Adipocyte (in vitro differentiated cells): ENCODE results near the gene SEC61A1.

Experiments
- DNase-seq: peaks from one replicate; pipeline ENCODE4 v3.0.0-alpha.2; 2015; ENCODE audit warnings: low read depth
- H3K27me3 ChIP-seq: replicated peaks from 2 replicates; pipeline ENCODE4 v1.7.0; 2013; ENCODE audit warnings: mild to moderate bottlenecking, low read length, moderate library complexity; ENCODE audit not compliant: control insufficient read depth, insufficient read depth
- H3K36me3 ChIP-seq: 2 replicates; pipeline ENCODE4 v1.7.0; 2013; ENCODE audit warnings: low read length, mild to moderate bottlenecking, moderate library complexity; ENCODE audit not compliant: control insufficient read depth, insufficient read depth, severe bottlenecking
- H3K4me1 ChIP-seq: 2 replicates; pipeline ENCODE4 v1.7.0; 2013; ENCODE audit warnings: mild to moderate bottlenecking, low read length, moderate library complexity; ENCODE audit not compliant: control insufficient read depth, insufficient read depth
- H3K4me3 ChIP-seq: 2 replicates; pipeline ENCODE4 v1.7.0; 2013; ENCODE audit warnings: mild to moderate bottlenecking, low read length, moderate library complexity
- H3K9ac ChIP-seq: 2 replicates; pipeline ENCODE4 v1.7.0; 2013; ENCODE audit warnings: mild to moderate bottlenecking, low read length, moderate library complexity
- H3K9me3 ChIP-seq: 2 replicates; pipeline ENCODE4 v1.7.0; 2013; ENCODE audit warnings: mild to moderate bottlenecking, low read length, moderate library complexity; ENCODE audit not compliant: control insufficient read depth

Gene SEC61A1

DNA sequence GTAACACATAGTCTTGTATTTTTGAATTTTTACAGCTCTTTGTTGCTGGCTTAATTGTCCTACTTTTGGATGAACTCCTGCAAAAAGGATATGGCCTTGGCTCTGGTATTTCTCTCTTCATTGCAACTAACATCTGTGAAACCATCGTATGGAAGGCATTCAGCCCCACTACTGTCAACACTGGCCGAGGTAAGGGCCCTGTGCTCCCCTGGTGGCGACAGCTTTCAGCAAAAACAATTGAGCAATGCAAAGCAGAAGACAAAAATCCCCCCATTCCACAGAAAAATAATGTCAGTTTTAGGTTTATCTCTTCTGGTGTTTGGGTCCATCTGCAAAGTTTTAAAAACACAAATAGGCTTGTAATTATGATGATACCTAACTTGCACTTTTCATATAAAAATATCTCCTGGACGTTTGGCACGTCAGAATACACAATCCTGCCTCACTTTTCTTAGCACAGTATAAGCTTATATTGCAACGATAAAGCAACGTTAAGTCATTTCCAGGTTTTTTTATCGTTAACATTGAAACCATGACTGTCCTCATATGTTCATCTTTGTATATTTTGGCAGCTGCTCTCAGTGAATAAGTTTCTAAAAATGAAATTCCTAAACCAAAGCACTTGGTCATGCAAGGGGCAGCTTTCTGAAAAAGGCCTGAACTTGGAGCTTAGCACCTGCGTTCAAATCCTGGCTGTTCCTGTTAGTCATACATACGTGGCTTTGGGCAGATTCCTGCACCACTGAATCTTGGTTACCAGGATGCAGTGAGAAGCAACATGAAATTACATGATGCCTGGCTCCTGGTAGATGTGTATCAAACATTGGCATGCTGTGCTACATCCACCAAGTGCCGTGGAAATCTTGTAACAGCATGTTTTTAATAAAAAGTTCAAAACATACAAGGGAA, 8.5 kb downstream of the SEC61A1 start:
- Histone ChIP-seq H3K9me3 (no peaks in the 10 kb centered on the region), H3K27me3 (no peaks in the 10 kb centered on the region), H3K4me1 (peaks cover 33% of the 10 kb centered on the region), H3K9ac (peak overlapping the region; percentile 22), H3K4me3 (no peak overlapping the region), H3K36me3 (peaks cover 97% of the 10 kb centered on the region)
- DNase-seq = peak; percentile 82

GRCh38 chr3:128062033-128062745, 10.0 kb downstream of the SEC61A1 start:
- DNase-seq = no peak
- peaks cover 98% of the 10 kb centered on the region for H3K36me3 ChIP-seq

DNA sequence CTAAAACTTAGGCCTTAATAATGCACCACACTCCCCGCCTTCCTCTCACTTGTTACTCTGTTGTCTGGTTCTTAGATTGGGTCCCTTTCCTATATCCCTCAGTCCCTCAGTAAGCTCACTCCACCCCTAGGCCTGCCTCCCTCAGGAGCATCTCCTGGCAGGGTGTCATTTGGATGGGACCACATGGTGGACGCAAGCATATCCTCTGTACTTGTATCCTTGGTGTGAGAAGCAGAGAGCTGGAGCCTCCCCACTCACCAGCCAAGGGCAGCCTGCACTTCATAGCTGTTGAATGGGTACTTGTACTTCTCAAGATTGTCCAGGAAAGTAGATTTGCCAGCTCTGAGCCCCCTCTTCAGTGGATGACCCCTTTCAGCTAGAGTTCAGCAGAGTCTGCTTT, 11.6 kb downstream of the SEC61A1 start:
- Histone ChIP-seq H3K9ac (no peak overlapping the region), H3K4me3 (no peak overlapping the region), H3K36me3 (peaks cover 99% of the 10 kb centered on the region)

More at GRCh38 chr3:128062033-128062745, 10.0 kb downstream of the SEC61A1 start:
- peaks cover 28% of the 10 kb centered on the region for H3K4me1 ChIP-seq
- H3K9ac ChIP-seq = no peak overlapping the region
- no peaks in the 10 kb centered on the region for H3K27me3 ChIP-seq
- H3K9me3 ChIP-seq = no peaks in the 10 kb centered on the region
- no peak overlapping the region for H3K4me3 ChIP-seq

DNA sequence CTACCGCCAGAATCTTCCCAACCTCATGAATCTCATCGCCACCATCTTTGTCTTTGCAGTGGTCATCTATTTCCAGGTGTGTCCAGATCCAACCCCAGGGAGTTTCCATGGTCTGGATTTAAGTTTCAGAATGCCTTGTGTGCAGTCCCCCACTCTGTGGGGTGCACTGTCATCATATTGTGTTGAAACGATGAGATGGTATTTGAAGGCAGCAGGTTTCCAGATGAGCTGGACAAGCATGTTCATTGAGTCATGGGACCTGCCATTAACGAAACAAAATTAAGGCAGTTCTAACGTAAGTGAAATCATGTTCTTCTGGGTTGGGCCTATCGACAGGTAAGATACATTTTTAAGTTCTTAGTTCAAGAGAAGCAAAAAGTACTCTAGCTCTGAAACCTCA, 12.7 kb downstream of the SEC61A1 start:
- peaks cover 99% of the 10 kb centered on the region for H3K36me3 ChIP-seq
- no peak overlapping the region for H3K4me3 ChIP-seq
- H3K9ac ChIP-seq = no peak overlapping the region
- H3K4me1 ChIP-seq = peaks cover 28% of the 10 kb centered on the region
- DNase-seq = no peak
- no peaks in the 10 kb centered on the region for H3K27me3 ChIP-seq
- no peaks in the 10 kb centered on the region for H3K9me3 ChIP-seq

More for the DNA sequence above, 11.6 kb downstream of the SEC61A1 start:
- no peaks in the 10 kb centered on the region for H3K9me3 ChIP-seq
- DNase-seq = no peak
- no peaks in the 10 kb centered on the region for H3K27me3 ChIP-seq
- peaks cover 28% of the 10 kb centered on the region for H3K4me1 ChIP-seq

GRCh38 chr3:128066114-128066513, 13.9 kb downstream of the SEC61A1 start:
- DNase-seq = peak; percentile 34
- Histone ChIP-seq H3K9ac (no peak overlapping the region), H3K36me3 (peaks cover 99% of the 10 kb centered on the region), H3K9me3 (no peaks in the 10 kb centered on the region), H3K27me3 (no peaks in the 10 kb centered on the region), H3K4me3 (no peak overlapping the region), H3K4me1 (peaks cover 23% of the 10 kb centered on the region)

DNA sequence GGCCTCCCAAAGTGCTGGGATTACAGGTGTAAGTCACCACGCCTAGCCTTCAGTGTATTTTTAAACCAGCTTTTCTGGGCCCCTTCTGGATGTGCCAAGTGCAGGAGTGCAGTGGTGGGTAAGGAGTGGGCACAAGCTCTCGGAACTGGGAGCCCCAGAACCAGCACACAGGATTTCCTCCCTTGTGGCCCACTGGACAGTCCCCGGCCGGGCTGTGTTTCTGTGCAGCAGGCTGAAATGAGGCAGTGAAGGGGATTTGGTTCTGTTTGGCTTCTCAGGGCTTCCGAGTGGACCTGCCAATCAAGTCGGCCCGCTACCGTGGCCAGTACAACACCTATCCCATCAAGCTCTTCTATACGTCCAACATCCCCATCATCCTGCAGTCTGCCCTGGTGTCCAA, 14.4 kb downstream of the SEC61A1 start:
- Histone ChIP-seq H3K9ac (no peak overlapping the region), H3K27me3 (no peaks in the 10 kb centered on the region), H3K4me3 (no peak overlapping the region), H3K4me1 (peaks cover 20% of the 10 kb centered on the region), H3K36me3 (peaks cover 99% of the 10 kb centered on the region), H3K9me3 (no peaks in the 10 kb centered on the region)
- DNase-seq = no peak

GRCh38 chr3:128067489-128067888, 15.3 kb downstream of the SEC61A1 start:
- Histone ChIP-seq H3K36me3 (peaks cover 99% of the 10 kb centered on the region), H3K9me3 (no peaks in the 10 kb centered on the region), H3K9ac (no peak overlapping the region), H3K4me1 (peaks cover 16% of the 10 kb centered on the region), H3K27me3 (no peaks in the 10 kb centered on the region), H3K4me3 (no peak overlapping the region)
- no peak for DNase-seq

GRCh38 chr3:128068156-128068620, 16.0 kb downstream of the SEC61A1 start:
- peak; percentile 63 for DNase-seq
- no peak overlapping the region for H3K4me3 ChIP-seq
- peaks cover 99% of the 10 kb centered on the region for H3K36me3 ChIP-seq
- H3K9ac ChIP-seq = no peak overlapping the region
- no peaks in the 10 kb centered on the region for H3K9me3 ChIP-seq
- H3K27me3 ChIP-seq = no peaks in the 10 kb centered on the region
- peaks cover 16% of the 10 kb centered on the region for H3K4me1 ChIP-seq

DNA sequence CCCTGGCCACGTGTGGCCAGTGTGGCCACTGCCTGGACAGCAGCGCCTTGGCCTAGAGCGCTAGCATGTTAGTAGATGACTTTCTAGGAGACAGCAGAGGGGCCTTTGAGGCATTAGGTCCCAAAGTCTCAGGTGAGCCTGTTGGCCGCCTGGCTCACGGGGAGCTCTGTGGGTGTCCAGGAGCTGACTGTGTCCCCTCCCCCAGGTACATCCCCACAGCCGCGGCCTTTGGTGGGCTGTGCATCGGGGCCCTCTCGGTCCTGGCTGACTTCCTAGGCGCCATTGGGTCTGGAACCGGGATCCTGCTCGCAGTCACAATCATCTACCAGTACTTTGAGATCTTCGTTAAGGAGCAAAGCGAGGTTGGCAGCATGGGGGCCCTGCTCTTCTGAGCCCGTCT, 17.0 kb downstream of the SEC61A1 start:
- Histone ChIP-seq H3K4me1 (peaks cover 24% of the 10 kb centered on the region), H3K36me3 (peaks cover 95% of the 10 kb centered on the region), H3K9me3 (no peaks in the 10 kb centered on the region), H3K27me3 (no peaks in the 10 kb centered on the region), H3K4me3 (no peak overlapping the region), H3K9ac (no peak overlapping the region)
- no peak for DNase-seq

GRCh38 chr3:128070898-128071591, 18.8 kb downstream of the SEC61A1 start:
- Histone ChIP-seq H3K4me1 (peaks cover 30% of the 10 kb centered on the region), H3K36me3 (peaks cover 78% of the 10 kb centered on the region), H3K9ac (peak overlapping the region; percentile 35), H3K4me3 (no peak overlapping the region), H3K27me3 (no peaks in the 10 kb centered on the region), H3K9me3 (no peaks in the 10 kb centered on the region)
- no peak for DNase-seq
